Measurements from ENCODE around the gene BCAN. TPM values are rescaled to one million over a fixed set of nuclear protein-coding genes. Genes with fewer than 3 reads are reported as not detected.

Gene BCAN, protein sequence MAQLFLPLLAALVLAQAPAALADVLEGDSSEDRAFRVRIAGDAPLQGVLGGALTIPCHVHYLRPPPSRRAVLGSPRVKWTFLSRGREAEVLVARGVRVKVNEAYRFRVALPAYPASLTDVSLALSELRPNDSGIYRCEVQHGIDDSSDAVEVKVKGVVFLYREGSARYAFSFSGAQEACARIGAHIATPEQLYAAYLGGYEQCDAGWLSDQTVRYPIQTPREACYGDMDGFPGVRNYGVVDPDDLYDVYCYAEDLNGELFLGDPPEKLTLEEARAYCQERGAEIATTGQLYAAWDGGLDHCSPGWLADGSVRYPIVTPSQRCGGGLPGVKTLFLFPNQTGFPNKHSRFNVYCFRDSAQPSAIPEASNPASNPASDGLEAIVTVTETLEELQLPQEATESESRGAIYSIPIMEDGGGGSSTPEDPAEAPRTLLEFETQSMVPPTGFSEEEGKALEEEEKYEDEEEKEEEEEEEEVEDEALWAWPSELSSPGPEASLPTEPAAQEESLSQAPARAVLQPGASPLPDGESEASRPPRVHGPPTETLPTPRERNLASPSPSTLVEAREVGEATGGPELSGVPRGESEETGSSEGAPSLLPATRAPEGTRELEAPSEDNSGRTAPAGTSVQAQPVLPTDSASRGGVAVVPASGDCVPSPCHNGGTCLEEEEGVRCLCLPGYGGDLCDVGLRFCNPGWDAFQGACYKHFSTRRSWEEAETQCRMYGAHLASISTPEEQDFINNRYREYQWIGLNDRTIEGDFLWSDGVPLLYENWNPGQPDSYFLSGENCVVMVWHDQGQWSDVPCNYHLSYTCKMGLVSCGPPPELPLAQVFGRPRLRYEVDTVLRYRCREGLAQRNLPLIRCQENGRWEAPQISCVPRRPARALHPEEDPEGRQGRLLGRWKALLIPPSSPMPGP
- under 1 TPM in 2 of 6 donors, not detected in 4; 0.11 to 0.13 TPM for total RNA-seq

DNA sequence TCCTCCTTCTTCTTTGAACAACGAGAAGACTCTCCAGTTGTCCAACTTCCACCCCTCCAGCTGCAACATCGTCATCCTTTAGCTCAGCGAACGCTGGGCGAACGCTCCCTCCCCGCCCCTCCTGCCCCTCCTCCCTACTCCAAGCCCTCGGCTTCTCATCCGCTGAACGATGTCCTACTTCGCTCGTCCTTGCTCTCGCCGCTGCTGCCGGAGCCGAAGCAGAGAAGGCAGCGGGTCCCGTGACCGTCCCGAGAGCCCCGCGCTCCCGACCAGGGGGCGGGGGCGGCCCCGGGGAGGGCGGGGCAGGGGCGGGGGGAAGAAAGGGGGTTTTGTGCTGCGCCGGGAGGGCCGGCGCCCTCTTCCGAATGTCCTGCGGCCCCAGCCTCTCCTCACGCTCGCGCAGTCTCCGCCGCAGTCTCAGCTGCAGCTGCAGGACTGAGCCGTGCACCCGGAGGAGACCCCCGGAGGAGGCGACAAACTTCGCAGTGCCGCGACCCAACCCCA is at the start of gene BCAN:
Gene BCAN (plus strand): TSS at position 357 of the 504 bp plus-strand sequence. CDS start 3,938 bp downstream, outside the sequence.
- ATAC-seq (ENCODE audit: low FRiP score in 2 of 2) (peak in 1 of 2 donors; percentile 71), DNase-seq (peak in 1 of 2 donors; percentile 81)
- no peak within 1 kb of the TSS for H3K27ac ChIP-seq
- H3K4me1 ChIP-seq, result peaks cover 9 to 14% (median 11%) of the 10 kb centered on the region in 4 donors
- TF ChIP-seq EP300 (IDR thresholded peaks at IDR 0.05) (no peak), POLR2A (IDR thresholded peaks at IDR 0.05) (no peak), POLR2AphosphoS5 (IDR thresholded peaks at IDR 0.05) (no peak)
- TF ChIP-seq, protein P1, sequence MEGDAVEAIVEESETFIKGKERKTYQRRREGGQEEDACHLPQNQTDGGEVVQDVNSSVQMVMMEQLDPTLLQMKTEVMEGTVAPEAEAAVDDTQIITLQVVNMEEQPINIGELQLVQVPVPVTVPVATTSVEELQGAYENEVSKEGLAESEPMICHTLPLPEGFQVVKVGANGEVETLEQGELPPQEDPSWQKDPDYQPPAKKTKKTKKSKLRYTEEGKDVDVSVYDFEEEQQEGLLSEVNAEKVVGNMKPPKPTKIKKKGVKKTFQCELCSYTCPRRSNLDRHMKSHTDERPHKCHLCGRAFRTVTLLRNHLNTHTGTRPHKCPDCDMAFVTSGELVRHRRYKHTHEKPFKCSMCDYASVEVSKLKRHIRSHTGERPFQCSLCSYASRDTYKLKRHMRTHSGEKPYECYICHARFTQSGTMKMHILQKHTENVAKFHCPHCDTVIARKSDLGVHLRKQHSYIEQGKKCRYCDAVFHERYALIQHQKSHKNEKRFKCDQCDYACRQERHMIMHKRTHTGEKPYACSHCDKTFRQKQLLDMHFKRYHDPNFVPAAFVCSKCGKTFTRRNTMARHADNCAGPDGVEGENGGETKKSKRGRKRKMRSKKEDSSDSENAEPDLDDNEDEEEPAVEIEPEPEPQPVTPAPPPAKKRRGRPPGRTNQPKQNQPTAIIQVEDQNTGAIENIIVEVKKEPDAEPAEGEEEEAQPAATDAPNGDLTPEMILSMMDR (IDR thresholded peaks at IDR 0.05), result no peak
- H3K9me3 ChIP-seq, result no peaks in the 10 kb centered on the region
- H3K4me3 ChIP-seq, result peak within 1 kb of the TSS in 3 of 4 donors; percentile 15 to 36 (median 34)
- no peaks in the 10 kb centered on the region for H3K36me3 ChIP-seq
- 1% methylated on average over 16 to 17 of the region's 46 CpGs for WGBS, 2 donors
- peaks cover 3 to 37% (median 25%) of the 10 kb centered on the region in 4 donors for H3K27me3 ChIP-seq

GRCh38 chr1:156592158-156592909 is 49.6 kb upstream of the BCAN start:
- ATAC-seq (ENCODE audit: low FRiP score in 2 of 2) (peak in 1 of 2 donors; percentile 24), DNase-seq (no peak)
- Histone ChIP-seq H3K4me1 (peaks cover 7 to 18% (median 12%) of the 10 kb centered on the region in 4 donors), H3K9me3 (no peaks in the 10 kb centered on the region), H3K27ac (peak overlapping the region; percentile 71 to 89 (median 86)), H3K4me3 (peak overlapping the region; percentile 55 to 89 (median 76)), H3K27me3 (no peaks in the 10 kb centered on the region), H3K36me3 (peaks cover 0 to 37% (median 17%) of the 10 kb centered on the region in 4 donors)
- TF ChIP-seq POLR2AphosphoS5 (IDR thresholded peaks at IDR 0.05) (no peak), POLR2A (IDR thresholded peaks at IDR 0.05) (no peak), EP300 (IDR thresholded peaks at IDR 0.05) (no peak)
- TF ChIP-seq, protein P1 (IDR thresholded peaks at IDR 0.05), result no peak
- WGBS, 2 donors, result 62 to 66% methylated on average over 11 to 13 of the region's 16 CpGs

GRCh38 chr1:156592910-156593660 is 48.8 kb upstream of the BCAN start:
- Histone ChIP-seq H3K4me1 (peaks cover 7 to 18% (median 12%) of the 10 kb centered on the region in 4 donors), H3K36me3 (peaks cover 0 to 45% (median 22%) of the 10 kb centered on the region in 4 donors), H3K4me3 (no peak overlapping the region), H3K27ac (no peak overlapping the region), H3K27me3 (no peaks in the 10 kb centered on the region), H3K9me3 (no peaks in the 10 kb centered on the region)
- TF ChIP-seq, protein P1 (IDR thresholded peaks at IDR 0.05), result no peak
- no peak for TF ChIP-seq EP300 (IDR thresholded peaks at IDR 0.05)
- no peak for TF ChIP-seq POLR2AphosphoS5 (IDR thresholded peaks at IDR 0.05)
- no peak for TF ChIP-seq POLR2A (IDR thresholded peaks at IDR 0.05)
- DNase-seq (no peak), ATAC-seq (ENCODE audit: low FRiP score in 2 of 2) (no peak)
- WGBS, 2 donors, result 74 to 84% methylated on average over 8 of the region's 8 CpGs

DNA sequence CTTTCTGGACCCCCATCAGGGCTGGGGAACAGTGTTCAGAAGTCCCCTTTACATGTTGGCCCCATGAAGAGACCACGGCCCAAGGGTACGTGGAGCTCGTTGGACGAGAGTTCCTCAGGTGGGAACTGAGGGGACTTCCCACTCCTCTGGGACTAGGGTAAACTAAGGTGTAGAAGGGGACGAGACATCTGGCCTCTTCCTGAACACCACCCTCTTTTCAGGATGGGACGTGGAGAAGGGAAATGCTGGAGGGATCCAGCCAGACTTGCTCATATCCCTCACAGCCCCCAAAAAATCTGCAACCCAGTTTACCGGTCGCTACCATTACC is 48.3 kb upstream of the BCAN start:
- no peaks in the 10 kb centered on the region for H3K27me3 ChIP-seq
- peaks cover 7 to 18% (median 12%) of the 10 kb centered on the region in 4 donors for H3K4me1 ChIP-seq
- DNase-seq (no peak), ATAC-seq (ENCODE audit: low FRiP score in 2 of 2) (no peak)
- peaks cover 0 to 50% (median 23%) of the 10 kb centered on the region in 4 donors for H3K36me3 ChIP-seq
- H3K27ac ChIP-seq, result no peak overlapping the region
- H3K9me3 ChIP-seq, result no peaks in the 10 kb centered on the region
- TF ChIP-seq POLR2AphosphoS5 (IDR thresholded peaks at IDR 0.05) (no peak), EP300 (IDR thresholded peaks at IDR 0.05) (no peak), POLR2A (IDR thresholded peaks at IDR 0.05) (no peak)
- TF ChIP-seq, protein P1 (IDR thresholded peaks at IDR 0.05), result no peak
- no peak overlapping the region for H3K4me3 ChIP-seq
- WGBS, 2 donors, result 90 to 91% methylated on average over 8 of the region's 8 CpGs
